ENCODE measurements around the gene TRIM8. TPM values are rescaled to one million over a fixed set of nuclear protein-coding genes. Genes with fewer than 3 reads are reported as not detected.

TRIM8 gene
- polyA plus RNA-seq, 4 donors, result 122 to 157 (median 132) TPM

- no peak for DNase-seq (ENCODE audit: low read depth in 4 of 4, low spot score in 2 of 4)
Observed at GRCh38 chr10:102614888-102615287, 29.4 kb upstream of the TRIM8 start.

- no peak for DNase-seq (ENCODE audit: low read depth in 4 of 4, low spot score in 2 of 4)
Observed at GRCh38 chr10:102615361-102615760, 28.9 kb upstream of the TRIM8 start.

DNA sequence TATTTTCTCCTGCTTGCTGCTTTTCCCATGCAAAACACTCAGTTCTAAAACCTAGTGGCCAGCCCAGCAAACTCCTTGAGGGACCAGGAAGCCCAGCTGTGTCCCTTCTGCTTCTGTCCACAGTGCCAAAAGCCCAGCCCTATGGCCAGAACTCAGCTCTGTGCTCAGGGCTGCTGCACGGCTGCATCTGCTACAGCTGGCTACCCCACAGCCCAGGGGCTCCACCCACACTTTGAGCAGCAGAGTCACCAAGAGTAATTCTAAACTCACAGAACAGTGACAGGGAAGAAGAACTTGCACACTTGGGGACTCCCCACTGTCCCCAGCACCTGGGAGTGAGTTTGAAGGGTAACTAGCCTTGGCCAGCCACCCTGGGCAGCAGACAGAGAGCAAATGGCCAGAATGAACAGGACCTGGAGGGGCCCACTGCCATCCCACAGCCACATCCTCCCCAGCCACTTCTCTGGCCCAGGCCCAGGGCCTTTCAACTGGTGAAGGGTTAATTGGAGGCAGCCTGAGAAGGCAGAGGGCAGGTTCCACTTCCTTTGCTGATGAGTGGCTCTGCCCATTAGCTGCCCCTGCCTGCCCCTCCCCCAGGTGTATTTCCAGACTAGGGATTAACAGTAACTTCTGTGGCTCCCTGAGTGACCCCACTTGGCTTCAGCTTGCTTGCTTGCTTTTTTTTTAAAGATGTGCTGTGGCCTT lies 28.1 kb upstream of the TRIM8 start:
- DNase-seq (ENCODE audit: low read depth in 4 of 4, low spot score in 2 of 4), result no peak

DNA sequence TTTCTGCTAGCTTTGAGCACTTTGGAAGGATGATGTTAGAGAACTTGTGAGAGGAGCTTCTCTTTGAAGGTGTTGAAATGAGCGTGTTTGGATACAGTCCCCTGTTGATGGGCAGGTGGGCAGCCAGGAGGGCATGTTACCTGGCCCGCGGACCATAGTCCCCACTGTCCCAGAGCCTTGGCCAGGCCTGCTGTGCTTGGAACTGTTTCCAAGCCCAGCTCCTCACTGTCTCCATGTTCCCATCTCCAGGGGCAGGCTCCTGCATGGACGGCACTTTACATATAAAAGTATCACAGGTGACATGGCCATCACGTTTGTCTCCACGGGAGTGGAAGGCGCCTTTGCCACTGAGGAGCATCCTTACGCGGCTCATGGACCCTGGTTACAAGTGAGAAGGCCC lies 27.2 kb upstream of the TRIM8 start:
- no peak for DNase-seq (ENCODE audit: low read depth in 4 of 4, low spot score in 2 of 4)

DNA sequence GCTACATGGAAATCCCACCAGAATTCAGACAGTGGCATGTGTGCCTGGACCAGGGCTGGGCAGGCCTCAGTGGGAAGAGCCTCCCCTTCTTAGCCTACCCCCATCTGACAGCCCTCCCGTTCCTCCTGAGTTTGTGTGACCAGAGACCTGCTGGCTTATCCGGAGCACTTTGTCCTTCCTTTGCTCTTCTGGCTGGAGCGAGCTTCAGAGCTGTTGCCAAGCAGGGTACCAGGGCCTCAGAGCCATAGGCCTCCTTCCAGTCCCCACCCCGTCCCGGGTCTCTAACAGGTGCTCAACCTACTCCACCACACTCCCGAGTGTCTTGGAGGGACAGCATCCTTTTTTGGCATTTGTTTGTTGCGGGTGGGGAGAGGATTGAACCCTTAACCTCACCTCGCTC lies 26.5 kb upstream of the TRIM8 start:
- no peak for DNase-seq (ENCODE audit: low read depth in 4 of 4, low spot score in 2 of 4)

GRCh38 chr10:102619281-102619981 lies 24.8 kb upstream of the TRIM8 start:
- DNase-seq (ENCODE audit: low read depth in 4 of 4, low spot score in 2 of 4), result no peak

DNA sequence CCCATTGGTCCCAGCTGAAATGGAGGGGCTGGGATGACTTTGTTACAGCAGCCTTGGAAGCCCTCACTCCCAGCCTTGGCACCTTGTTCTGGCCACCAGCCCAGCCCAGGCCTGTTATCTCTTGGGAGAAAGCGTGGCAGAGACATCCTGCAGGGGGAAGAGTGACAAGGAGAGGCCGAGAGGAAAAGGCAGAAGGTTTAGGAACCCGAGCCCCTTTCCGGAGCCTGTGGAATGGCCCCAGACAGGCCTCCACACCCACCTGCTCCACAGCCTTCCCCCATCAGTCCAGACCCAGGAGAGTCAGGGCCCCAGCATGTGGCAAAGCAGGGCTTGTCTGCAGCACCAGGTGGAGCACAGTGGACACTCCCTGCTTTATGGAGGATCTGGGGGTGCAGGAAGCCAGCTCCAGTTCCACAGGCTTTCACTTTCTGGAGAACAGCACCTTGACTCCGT lies 24.1 kb upstream of the TRIM8 start:
- no peak for DNase-seq (ENCODE audit: low read depth in 4 of 4, low spot score in 2 of 4)

DNA sequence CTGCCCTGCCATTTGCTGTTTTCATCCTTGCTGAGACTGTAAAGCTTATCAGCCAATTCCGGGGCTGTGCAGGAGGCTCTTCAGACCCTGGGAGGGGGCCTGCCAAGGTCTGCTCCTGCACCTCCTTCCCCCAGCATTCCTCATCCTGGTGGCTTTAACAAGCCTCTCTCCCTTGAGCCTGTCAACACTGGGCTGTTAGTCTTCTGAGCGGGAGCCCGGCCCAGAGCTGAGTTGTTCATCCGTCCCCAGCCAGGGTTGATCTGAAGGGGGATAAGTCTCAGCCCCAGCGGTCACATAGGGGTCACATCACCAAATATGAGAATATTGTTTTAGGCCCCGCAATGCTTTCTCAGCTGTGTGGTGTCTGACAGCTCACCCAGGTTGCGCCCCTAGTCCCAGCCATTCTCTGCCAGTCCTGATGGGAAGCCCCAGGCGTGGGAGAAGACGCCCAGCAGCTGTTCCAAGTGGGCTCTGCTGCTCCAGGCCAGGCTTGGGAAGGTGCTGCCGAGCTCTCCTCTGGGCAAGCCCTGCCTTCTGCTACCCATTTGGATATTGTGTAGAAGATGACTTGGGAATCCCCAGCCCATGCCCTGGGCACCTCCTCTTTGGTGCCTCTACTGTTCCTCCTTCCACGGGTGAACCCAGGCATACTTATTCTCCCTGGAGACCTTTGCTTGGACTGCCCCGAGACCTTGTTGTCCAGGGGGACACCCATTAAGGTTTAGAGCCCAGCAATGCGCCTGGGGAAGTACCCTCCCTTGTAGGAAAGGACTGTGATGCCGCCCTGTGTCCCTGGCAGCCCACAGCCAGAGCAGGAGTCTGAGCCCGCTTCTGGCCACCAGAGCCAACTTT lies 23.5 kb upstream of the TRIM8 start:
- DNase-seq (ENCODE audit: low read depth in 4 of 4, low spot score in 2 of 4), result no peak

DNA sequence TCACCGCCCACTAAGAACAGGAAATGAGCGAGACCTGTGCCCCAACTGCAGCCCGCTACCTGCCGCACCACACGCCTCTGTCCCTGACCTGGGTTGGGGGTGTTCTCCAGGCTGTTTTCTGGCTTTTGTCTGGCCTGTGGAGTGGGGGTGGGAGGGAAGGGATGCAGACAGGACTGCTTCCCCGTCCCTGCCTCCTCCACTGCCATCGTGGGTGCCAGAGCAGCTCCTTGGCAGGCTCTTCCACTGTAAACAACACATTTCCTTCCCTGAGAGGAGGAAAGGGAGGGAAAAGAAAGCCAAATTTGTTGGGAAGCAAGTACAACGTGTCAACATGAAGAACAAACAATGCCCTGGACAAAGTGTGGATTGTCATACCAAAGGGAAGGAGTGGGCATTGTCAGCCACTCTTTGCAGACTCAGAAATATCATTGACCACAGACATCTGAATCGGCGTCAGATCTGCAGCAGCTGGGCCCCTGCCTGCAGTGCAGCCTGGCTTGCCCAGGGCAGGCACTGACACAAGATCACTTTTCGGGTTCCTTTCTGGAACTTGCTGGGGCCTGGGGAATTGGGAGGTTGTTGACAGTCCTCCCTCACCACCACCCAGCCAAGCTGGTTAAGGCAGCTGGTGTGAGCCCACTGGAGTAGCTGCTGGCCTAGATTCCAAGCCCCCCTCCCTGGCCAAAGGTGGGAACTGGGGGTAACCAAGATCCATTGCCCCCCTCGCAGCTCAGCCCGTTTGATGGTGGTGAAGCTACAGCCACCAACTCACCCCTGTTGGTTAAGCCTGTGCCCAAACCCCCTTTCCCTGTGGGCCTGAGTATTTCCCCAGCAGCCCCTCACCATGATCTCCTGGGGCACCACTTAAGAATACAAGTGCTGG lies 22.6 kb upstream of the TRIM8 start:
- no peak for DNase-seq (ENCODE audit: low read depth in 4 of 4, low spot score in 2 of 4)

DNA sequence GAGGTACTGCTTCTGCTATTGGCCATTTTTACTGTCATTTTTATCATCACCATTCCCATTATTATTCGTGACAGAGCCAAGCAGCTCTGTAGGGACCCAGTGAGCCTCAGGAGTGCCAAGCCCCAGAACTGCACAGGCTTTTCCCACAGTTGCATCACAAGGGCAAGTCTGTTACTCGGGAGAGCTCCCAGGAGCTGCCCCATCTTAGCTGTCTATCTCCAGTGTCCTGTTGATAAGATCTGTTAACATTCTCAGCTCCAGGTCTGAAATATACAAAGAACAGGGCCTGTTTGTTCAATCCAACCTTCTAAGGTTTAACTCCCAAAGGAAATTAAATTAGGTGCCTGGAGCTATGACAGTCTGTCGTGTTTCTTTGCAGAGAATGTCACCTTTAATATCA lies 20.2 kb upstream of the TRIM8 start:
- no peak for DNase-seq (ENCODE audit: low read depth in 4 of 4, low spot score in 2 of 4)

DNA sequence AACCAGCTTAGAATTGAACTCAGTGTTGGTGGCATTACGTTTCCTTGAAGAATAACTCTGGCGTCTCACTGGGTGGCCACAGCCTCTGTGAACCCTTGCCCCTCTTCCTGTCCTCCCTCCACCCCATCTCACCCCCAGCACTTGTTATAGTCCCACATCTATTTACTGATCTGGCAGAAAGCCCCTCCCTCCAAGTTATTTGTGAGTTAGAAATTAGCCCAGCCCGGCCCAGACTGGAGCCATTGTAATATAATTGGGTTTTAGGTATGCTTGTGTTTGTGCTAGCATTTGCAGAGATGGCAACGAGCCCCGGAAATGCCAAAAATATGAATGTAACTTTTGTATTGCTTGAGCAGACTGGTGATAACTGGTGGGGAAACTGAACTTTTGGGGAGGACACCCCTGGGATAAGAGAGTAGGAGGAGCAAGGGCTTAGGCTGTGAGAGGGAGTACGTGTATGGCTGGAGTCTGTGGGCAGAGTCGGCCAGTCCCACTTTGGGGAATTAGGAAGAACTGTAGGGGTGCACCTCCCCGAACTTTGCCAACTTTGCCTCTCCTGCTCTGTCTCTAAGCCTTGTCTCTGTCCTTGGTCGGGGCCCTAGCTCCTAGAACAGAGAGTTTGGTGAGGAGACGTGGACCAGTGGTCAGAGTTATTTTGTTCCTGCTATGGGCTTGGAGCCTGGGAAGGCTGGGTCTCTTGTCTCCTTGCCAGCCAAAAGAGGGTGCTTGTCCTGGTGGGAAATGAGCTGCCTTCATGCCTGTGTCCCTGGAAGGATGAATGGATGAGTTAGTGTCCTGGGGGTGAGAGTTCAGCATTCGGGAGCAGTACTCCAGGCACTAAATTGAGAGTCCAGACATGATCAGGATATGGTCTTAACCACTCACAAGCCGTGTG lies 19.3 kb upstream of the TRIM8 start:
- DNase-seq (ENCODE audit: low read depth in 4 of 4, low spot score in 2 of 4), result no peak

DNA sequence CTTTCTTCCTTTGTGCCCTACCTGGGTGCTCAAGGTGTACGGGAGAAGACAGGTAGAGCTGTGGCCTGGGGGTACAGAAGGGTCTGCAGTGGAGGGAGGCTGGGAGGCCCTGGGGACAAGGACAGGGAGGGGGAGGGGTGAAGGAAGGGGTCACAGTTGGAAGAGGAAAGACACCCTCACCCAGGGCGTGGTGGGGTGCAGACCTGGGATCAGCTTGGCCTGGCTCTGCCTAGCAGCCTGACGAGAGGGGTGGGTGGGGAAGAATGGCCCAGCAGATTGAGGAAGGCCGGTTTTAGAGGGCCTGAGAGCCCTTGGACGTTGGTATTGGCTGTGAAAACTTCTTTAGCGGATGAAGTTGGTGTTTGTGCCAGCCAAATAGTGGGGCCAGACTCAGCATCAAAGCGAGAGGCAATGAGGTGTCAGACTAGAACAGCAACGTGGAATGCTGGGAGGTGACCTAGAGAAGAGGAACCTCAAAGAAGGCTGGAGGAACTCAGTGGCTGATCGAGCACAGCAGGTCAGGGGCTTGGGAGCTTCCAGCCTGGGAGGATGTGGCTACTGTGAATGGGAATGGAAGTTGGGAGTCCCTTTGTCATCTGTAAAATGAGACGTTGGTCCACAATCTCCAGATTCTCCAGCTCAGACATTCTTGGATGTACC lies 18.1 kb upstream of the TRIM8 start:
- no peak for DNase-seq (ENCODE audit: low read depth in 4 of 4, low spot score in 2 of 4)

DNA sequence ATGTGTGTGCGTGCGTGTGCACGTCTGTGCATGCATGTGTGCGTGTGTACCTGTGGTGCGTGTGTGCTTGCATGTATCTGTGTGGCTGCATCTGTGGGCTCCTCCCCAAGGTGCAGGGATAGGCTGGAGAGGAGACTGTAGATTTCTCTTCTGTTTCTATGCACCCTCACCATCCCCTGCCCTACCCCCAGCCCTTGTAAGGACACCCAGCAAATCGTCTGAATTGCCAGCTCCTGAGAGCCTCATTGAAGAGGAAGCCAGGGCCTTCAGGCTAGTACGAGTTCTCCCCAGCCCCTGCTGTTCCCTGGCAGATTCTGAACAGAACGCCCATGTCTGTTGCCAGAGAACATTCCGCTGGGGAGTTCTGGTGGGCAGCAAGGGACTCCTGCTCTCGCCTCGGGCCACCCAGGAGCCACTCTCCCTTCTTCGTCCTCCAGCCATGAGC lies 17.0 kb upstream of the TRIM8 start:
- no peak for DNase-seq (ENCODE audit: low read depth in 4 of 4, low spot score in 2 of 4)

DNA sequence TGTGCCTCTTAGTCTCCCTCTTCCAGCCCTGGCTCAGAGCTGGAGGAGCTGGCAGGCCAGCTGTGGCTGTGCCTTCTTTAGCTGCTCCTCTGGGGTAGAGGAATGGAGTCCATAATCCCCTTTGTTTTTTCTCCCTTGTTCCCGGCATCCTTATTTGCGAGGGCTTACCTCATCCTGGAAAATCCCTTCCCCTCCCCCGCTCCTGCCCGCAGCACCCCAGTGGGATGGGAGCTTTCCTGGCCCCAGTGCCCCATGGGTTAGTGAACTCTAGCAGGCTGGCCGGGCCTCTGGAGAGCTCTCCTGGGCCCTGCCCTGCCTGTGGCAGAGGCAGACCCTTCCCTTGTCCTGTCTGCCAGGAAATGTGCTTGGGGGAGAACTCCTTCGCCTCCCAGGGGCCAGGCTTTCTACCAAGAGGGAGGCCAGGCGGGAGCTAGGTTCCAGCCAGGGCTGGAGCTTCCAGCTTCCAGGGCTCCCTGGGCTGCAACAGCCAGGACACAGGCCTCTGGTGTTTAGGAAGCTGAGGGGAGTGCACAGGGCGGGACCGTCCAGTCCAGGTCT lies 16.5 kb upstream of the TRIM8 start:
- DNase-seq (ENCODE audit: low read depth in 4 of 4, low spot score in 2 of 4), result no peak

DNA sequence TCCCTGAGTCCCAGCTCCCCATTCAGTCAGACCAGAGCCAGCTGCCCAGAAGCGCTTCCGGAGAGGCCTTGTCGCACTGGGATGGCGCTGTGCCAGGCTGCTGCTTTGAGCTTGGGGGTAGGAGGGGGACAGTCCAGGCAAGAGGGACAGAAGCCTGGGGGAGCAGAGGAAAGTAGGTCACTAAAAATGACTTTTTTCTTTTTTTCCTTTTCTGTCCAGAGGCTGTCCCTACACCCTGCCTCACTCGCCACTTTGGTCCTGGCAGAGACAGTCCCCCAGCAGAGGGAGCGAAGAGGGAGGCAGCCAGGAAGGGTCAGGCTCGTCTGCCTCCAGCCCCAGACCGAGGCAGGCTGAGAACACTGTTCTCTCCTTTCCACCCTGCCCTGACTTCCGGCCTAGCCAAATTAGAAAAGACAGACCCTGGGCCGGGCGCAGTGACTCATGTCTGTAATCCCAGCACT lies 15.8 kb upstream of the TRIM8 start:
- no peak for DNase-seq (ENCODE audit: low read depth in 4 of 4, low spot score in 2 of 4)

DNA sequence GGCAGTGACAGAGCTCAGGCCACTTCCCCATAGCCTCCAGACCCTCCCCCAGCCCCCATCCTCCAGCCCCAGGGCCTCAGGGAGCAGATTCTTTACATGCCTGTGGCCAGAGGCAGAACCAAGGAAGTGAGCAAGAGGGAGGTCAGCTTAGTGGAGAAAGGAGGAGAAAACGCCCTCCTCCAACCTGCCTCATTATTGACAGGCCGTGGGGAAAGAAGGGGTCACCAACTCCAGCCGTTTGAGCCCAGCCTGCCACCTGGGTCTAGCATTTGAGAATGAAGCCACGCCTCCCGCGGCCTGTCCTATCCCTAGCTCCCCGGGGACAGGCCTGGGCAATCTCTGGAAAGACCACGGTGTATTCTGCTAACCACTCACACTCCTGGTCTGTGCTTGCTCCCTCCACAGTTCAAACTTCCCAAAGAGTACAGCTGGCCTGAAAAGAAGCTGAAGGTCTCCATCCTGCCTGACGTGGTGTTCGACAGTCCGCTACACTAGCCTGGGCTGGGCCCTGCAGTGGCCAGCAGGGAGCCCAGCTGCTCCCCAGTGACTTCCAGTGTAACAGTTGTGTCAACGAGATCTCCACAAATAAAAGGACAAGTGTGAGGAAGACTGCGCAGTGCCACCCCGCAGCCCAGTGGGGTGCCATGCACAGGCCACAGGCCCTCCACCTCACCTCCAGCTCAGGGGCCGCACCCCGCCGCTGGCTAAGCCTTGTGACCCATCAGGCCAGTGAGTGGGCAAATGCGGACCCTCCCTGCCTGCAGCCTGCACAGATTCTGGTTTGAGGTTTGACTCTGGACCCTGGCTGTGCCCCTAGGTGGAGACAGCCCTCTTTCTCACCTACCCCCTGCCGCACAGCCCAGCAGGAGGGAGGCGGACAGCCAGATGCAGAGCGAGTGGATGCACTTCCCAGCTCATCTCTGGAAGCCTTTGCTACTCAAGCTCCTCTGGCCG lies 14.3 kb upstream of the TRIM8 start:
- DNase-seq (ENCODE audit: low read depth in 4 of 4, low spot score in 2 of 4), result no peak

GRCh38 chr10:102630663-102631062 lies 13.6 kb upstream of the TRIM8 start:
- DNase-seq (ENCODE audit: low read depth in 4 of 4, low spot score in 2 of 4), result no peak

Measured in left renal cortex interstitium (tissue), 4 donors.